AG10803 (cell line): Measurements from ENCODE around the gene P4HA1.

Experiments
- DNase-seq: peaks from one replicate; pipeline ENCODE4 v3.0.0; 2010; ENCODE audit warnings: low read depth
- H3K4me3 ChIP-seq: 2 replicates; pipeline ENCODE4 v1.5.1; 2011; ENCODE audit warnings: mild to moderate bottlenecking, low read length, control low read depth
- TF ChIP-seq, protein P1 (sequence below): conservative IDR thresholded peaks from 2 replicates; pipeline ENCODE4 v1.5.1; 2011; ENCODE audit warnings: mild to moderate bottlenecking, low read length, control low read depth, inconsistent platforms

Gene P4HA1

DNA sequence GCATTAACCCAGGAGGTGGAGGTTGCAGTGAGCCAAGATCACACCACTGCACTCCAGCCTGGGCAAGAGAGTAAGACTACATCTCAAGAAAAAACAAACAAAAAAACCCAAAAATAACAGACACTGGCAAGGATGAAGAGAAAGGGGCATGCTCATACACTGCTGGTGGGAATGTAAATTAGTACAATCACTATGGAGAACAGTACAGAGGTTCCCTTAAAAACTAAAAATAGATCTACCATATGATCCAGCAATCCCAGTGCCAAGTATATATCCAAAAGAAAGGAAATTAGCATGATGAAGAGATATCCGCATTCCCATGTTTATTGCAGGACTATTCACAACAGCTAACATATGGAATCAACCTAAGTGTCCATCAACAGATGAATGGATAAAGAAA lies 75.6 kb downstream of the P4HA1 start:
- TF ChIP-seq, protein P1, sequence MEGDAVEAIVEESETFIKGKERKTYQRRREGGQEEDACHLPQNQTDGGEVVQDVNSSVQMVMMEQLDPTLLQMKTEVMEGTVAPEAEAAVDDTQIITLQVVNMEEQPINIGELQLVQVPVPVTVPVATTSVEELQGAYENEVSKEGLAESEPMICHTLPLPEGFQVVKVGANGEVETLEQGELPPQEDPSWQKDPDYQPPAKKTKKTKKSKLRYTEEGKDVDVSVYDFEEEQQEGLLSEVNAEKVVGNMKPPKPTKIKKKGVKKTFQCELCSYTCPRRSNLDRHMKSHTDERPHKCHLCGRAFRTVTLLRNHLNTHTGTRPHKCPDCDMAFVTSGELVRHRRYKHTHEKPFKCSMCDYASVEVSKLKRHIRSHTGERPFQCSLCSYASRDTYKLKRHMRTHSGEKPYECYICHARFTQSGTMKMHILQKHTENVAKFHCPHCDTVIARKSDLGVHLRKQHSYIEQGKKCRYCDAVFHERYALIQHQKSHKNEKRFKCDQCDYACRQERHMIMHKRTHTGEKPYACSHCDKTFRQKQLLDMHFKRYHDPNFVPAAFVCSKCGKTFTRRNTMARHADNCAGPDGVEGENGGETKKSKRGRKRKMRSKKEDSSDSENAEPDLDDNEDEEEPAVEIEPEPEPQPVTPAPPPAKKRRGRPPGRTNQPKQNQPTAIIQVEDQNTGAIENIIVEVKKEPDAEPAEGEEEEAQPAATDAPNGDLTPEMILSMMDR = no peak
- no peak overlapping the region for H3K4me3 ChIP-seq
- no peak for DNase-seq

DNA sequence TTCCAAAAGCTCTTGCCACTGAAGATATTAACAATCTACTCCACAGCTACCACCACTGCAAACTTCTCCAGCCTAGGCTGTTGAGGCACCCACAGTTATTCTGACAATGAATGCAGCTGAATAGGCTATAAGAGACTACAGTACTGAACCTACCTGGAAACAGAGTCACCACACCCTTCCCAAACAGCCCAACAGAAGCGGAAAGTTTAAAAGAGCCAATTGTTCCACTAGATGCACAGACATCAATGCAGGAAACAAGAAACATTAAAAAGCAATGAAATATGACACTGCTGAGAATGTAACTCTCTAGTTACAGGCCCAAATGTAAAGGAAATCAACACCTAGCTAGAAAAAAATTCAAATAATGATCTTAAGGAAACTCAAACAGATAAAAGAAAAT lies 77.6 kb downstream of the P4HA1 start:
- H3K4me3 ChIP-seq = no peak overlapping the region
- DNase-seq = no peak
- TF ChIP-seq, protein P1 = no peak

DNA sequence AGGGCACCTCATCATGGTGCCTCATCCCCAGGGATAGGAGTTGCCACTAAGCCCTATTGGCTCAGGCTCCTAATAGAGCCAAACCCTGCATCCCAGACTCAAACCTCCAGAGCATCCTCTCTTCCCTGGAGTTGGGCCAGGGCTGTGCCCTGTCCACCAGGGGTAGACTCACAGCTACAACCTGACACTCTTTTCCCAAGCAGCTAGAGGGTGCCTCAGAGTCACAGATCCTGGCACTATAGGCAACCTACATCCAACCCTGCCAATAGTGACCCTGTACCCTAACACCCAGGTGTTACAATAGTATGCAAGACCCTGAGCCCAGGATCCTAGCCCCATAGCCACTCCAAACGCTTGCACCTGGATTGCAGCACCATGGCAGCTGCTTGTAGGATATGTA lies 78.0 kb downstream of the P4HA1 start:
- H3K4me3 ChIP-seq = no peak overlapping the region
- TF ChIP-seq, protein P1 = no peak
- DNase-seq = no peak

DNA sequence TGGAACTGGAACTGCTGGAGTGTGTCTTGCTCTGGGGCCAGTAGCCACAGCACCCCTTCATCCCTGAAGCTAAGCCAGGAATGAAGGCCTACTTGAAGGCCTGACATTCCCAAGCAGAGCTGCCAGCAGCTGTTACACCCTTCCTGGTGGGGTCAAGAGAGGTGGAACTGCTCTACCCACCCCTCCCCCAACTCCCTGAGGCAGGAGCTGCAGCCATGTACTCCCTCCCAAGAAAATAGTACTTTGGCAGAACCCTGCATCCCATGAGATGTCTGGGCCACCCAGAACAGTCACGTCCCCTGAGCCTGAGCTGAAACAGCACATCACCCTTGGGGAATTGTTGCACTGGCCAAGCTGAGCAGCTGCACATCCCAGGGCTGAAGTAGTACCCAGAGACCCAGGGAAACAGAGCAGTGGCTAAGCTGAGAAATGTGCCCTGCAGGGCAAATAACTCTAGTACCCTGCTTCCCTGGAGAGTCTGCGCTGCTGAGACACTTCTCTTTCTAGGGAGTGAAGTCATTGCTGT lies 78.6 kb downstream of the P4HA1 start:
- TF ChIP-seq, protein P1 = no peak
- no peak overlapping the region for H3K4me3 ChIP-seq
- DNase-seq = peak; percentile 44

DNA sequence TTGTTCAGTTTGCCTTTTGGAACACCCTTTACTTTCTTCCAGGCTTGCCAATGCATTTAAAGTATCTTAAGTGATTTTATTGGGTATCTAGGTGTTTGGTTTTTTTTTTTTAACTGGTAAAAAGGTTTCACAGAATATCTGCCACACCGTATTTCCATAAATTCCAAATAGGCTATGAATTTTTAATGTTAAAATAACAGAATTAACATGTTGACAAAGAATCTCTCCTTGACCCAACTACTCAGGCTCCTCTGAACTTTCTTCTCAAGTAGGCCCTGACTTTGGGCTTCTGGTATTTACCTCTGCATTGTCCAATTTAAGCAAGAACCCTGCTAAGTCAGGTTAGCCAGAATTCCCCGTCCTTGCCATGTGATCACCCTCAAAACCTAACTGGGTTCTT lies 80.9 kb downstream of the P4HA1 start:
- no peak for DNase-seq
- no peak overlapping the region for H3K4me3 ChIP-seq
- TF ChIP-seq, protein P1 = no peak

DNA sequence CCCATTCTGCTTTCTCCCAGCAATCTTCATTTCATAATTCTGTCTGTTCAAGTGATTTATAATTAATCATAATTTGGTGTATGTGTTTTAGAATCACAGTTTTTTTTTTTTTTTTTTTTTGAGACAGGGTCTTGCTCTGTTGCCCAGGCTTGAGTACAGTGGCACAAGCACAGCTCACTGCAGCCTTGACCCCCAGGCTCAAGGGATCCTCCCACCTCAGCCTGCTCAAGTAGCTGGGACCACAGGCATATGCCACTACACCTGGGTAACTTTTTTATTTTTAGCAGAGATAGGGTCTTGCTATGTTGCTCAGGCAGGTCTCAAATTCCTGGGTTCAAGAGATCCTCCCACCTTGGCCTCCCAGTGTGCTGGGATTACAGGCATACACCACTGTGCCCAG lies 92.8 kb downstream of the P4HA1 start:
- H3K4me3 ChIP-seq = no peak overlapping the region
- TF ChIP-seq, protein P1 = no peak
- no peak for DNase-seq

DNA sequence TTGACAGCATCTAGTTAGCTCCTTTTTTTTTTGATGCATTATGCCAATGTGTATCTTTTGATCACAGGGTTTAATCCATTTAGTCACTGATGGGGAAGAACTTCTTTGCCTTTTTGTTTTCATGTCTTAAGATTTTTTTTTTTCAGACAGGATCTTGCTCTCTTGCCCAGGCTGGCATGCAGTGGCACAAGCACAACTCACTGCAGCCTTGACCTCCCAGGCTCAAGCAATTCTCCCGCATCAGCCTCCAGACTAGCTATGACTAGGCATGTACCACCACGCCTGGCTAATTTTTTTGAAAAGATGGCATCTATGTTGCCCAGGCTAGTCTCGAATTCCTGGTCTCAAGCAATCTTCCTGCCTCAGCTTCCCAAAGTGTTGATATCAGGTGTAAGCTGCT lies 95.7 kb downstream of the P4HA1 start:
- H3K4me3 ChIP-seq = no peak overlapping the region
- TF ChIP-seq, protein P1 = no peak
- DNase-seq = no peak
